ENCODE data around the gene RASA4.
"Not testable (repeated sequence)": the region's sequence is repeated elsewhere in the genome, so short reads cannot be mapped to it uniquely, and the experiment has no call there.

Gene RASA4

DNA sequence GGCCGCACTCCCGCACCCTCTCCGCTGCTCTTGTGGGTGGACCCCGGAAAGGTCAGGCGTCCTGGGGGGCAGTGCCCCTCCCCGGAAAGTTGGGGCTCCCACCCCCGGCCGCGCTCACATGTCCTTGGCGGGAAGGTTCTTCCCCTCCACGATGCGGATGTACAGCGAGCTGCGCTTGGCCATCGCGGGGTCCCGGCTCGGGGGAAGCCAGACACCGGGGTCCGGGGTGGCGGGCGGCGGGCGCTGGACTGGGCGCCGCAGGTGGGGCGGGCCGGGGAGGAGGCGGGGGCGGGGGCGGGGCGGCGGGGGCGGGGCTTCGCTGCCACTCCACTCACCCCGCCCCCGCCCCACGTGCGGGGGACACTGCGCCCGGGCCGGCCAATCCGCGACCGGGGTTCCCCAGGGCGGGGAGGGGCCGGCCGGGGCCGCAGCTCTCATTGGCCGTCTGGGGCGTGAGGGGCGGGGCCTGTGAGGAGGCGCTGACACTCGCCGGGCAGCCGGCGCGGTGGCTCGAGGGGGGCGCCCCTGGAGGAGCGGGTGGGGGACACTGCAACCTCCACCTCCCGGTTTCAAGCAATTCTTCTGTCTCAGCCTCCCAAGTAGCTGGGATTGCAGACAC, at the start of gene RASA4:
Gene RASA4, minus strand, starts transcription at position 250 of the 619 bp plus-strand sequence. Its CDS starts 67 bp downstream, at position 183.
- peak; percentile 4 for DNase-seq (ENCODE audit: low read depth)
- H3K4me3 ChIP-seq (ENCODE audit: low read length) = peak within 1 kb of the TSS; percentile 23

- not testable (repeated sequence) for DNase-seq (ENCODE audit: low read depth); H3K4me3 ChIP-seq (ENCODE audit: low read length)
These were observed 48.2 kb upstream of the RASA4 start for GRCh38 chr7:102664765-102665164.

DNA sequence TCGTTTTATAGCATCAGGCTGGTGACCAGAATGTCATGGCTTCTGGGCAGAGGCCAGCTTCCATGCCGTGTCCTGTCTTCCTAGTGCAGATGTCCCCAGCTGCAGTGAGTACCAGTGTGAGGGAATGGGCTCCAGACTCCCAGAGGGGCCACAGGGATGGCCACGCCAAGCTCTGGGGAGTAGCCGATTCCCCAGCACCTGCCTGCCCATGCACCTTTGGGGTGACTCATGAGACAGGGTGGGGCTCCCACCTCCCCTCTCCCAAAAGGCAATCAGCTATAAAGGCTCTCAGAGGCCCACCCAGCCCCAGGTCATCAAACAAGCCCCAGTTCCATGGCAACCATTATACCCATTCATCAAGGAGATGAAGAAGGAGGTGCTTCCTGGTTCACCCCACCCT, 33.4 kb upstream of the RASA4 start, which contains the start of gene SPDYE2B:
Gene SPDYE2B, plus strand, starts transcription at position 396 of the 400 bp plus-strand sequence. CDS start 2,030 bp downstream, outside the sequence.
- H3K4me3 ChIP-seq (ENCODE audit: low read length); DNase-seq (ENCODE audit: low read depth): not testable (repeated sequence)

DNA sequence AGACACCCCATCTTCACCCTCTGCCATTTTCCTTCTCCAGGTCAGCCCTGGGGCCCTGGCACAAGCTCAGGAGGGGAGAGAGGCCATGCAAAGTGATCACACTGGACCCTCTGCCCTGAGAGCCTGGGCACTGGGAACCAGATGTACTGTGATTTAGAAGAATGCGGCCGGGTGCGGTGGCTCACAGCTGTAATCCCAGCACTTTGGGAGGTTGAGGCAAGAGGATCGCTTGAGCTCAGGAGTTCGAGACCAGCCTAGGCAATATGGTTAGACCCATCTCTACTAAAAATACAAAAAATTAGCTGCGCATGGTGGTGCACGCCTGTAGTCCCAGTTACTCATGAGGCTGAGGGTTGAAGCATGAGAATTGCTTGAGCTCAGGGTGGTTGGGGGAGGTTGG, 31.3 kb upstream of the RASA4 start:
- not testable (repeated sequence) for H3K4me3 ChIP-seq (ENCODE audit: low read length); DNase-seq (ENCODE audit: low read depth)

- not testable (repeated sequence) for H3K4me3 ChIP-seq (ENCODE audit: low read length); DNase-seq (ENCODE audit: low read depth)
These were observed 26.8 kb upstream of the RASA4 start for GRCh38 chr7:102643404-102643803.

DNA sequence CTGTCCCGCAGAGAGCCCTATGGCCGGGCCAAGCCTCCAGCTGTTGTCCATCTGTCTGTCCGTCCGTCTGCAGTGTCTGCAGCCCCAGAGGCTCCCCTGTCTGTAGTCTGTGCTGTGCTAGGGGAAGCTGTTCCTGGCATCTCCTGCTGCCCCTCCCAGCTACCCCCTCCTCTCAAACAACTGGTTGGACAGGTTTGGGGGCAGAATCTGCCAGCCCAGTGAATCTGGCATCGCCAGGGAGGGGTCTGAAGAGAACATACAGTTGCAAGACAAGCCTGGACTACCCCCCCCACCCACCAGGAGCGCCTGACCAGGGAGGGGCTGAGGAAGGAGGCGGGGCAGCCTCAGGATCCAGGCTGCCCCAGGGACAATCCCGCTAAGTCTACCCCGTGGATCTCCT, 26.1 kb upstream of the RASA4 start, which contains the start of gene UPK3BL1:
Gene UPK3BL1, minus strand, starts transcription at position 101 of the 400 bp plus-strand sequence. Its CDS starts 50 bp downstream, at position 51.
- not testable (repeated sequence) for DNase-seq (ENCODE audit: low read depth)
- H3K4me3 ChIP-seq (ENCODE audit: low read length) = peak within 1 kb of the TSS; percentile 31

DNA sequence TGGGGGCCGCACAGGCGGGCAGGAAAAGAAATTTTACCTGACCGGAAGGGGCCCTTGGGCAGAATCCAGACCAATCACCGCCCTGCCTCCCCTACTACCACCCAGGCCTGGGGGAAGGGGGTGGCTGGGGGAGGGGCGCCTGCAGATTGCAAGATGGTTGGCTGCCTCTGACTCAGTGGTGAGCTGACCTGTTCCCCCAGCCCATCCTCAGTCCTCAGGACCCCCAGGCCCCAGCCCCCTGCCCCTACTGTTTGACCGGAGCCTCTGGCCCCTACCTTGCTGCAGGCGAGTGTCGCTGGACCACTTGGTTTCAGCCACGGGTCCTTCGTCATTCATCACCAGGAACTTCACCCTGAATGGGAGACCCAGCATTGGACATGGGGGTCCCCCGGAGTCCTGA, 22.3 kb upstream of the RASA4 start:
- DNase-seq (ENCODE audit: low read depth) = peak; percentile 0
- not testable (repeated sequence) for H3K4me3 ChIP-seq (ENCODE audit: low read length)

DNA sequence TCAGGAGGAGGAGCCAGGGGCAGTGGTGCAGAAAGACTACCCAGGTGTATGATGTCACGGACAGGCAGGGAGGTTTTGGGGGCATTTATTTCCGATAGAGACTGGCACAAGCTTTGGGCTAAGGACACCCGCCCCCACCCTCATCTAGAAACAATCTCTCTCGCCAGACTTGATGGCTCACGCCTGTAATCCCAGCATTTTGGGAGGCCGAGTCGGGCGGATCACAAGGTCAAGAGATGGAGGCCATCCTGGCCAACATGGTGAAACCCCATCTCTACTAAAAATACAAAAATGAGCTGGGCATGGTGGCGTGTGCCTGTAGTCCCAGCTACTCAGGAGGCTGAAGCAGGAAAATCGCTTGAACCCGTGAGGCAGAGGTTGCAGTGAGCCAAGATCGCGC, 20.4 kb upstream of the RASA4 start:
- not testable (repeated sequence) for DNase-seq (ENCODE audit: low read depth); H3K4me3 ChIP-seq (ENCODE audit: low read length)

DNA sequence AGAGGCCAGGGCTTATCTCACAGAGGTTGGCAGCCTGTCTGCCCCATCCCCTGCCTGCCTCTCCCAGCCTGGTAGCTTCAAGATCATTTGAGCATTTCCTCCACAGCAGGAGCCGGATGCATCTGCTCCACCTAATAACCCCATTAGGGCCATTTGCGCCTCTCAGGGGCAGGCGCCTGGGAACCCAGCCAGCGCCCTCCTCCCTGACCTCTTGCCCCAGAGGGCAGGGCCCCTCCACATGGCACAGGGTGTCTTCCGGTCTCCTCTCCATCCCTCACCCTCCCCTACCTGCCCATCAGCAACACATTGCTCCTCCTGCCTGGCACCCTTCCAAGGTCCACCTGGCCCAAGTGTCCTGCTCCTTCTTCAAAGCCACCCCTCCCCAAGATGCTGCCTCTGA, 18.8 kb upstream of the RASA4 start:
- not testable (repeated sequence) for DNase-seq (ENCODE audit: low read depth)

GRCh38 chr7:102634299-102634698, 17.7 kb upstream of the RASA4 start:
- not testable (repeated sequence) for DNase-seq (ENCODE audit: low read depth); H3K4me3 ChIP-seq (ENCODE audit: low read length)

More for the DNA sequence above, 18.8 kb upstream of the RASA4 start:
- not testable (repeated sequence) for H3K4me3 ChIP-seq (ENCODE audit: low read length)

GRCh38 chr7:102630622-102631021, 14.1 kb upstream of the RASA4 start:
- DNase-seq (ENCODE audit: low read depth); H3K4me3 ChIP-seq (ENCODE audit: low read length): not testable (repeated sequence)

DNA sequence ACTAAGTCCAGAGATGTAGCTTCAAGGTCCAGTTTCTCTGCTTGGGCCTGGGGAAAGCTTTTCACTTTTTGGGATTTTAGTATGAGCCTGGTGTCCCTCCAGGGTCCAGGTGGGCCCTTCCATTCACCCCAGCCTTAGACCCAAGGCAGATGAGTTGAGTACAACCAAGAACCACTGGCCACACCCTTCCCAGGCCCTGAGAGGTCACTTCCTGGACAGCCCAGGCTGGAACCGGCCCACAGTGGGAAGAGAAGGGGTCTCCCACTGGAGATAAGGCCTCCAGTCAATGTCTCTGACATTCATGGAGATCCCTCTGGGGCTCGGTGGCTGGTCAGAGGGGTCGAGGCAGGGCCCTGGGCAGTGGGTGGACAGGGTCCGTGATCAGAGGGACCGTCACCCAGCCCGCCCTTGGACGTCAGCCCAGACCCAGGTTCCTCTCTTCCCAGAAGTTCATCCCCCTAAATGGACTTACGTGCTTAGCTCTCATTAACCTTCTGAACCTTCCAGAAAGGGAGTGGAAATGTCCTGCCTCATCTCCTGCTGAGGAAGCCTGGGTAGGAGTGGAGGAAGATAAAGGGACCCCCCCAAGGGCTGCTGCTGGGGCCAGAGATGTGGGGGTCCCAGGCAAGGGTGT, 10.8 kb upstream of the RASA4 start:
- DNase-seq (ENCODE audit: low read depth); H3K4me3 ChIP-seq (ENCODE audit: low read length): not testable (repeated sequence)

DNA sequence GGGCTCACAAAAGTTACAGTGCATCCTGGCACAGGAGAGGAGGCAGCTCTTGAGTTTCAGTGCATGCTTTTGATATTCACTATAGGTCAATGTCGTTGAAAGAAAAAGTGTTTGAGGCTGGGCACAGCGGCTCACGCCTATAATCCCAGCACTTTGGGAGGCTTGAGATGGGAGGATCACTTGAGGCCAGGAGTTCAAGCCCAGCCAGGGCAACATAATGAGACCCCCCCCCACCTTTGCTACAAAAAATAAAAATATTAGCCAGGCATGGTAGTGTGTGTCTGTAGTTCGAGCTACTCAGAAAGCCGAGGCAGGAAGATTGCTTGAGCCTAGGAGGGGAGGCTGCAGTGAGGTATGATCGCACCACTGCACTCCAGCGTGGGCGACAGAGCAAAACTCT, 1.6 kb upstream of the RASA4 start:
- H3K4me3 ChIP-seq (ENCODE audit: low read length); DNase-seq (ENCODE audit: low read depth): not testable (repeated sequence)

- not testable (repeated sequence) for H3K4me3 ChIP-seq (ENCODE audit: low read length); DNase-seq (ENCODE audit: low read depth)
These were observed 626 bp downstream of the RASA4 start for GRCh38 chr7:102615930-102616329.

GRCh38 chr7:102614873-102615272, 1.7 kb downstream of the RASA4 start:
- not testable (repeated sequence) for DNase-seq (ENCODE audit: low read depth)

DNA sequence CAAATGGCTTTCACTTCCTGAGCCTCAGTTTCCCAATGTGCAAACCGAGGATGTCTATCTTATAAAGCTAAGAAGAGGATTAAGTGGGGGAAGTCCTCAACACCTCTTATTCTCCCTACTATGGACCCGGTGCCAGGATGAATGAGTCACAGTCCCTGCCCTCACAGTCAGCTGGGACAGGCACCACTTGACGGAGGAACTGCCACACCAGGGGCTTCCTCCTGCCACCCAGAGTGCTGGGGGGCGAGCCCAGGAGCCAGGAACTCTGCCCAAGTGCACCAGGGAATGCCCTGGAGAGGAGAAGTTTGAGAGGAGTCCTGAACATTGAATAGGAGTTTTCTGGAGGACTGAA, 2.2 kb downstream of the RASA4 start:
- H3K4me3 ChIP-seq (ENCODE audit: low read length); DNase-seq (ENCODE audit: low read depth): not testable (repeated sequence)

More at GRCh38 chr7:102614873-102615272, 1.7 kb downstream of the RASA4 start:
- not testable (repeated sequence) for H3K4me3 ChIP-seq (ENCODE audit: low read length)

GRCh38 chr7:102613575-102614345, 2.8 kb downstream of the RASA4 start:
- not testable (repeated sequence) for DNase-seq (ENCODE audit: low read depth); H3K4me3 ChIP-seq (ENCODE audit: low read length)

DNA sequence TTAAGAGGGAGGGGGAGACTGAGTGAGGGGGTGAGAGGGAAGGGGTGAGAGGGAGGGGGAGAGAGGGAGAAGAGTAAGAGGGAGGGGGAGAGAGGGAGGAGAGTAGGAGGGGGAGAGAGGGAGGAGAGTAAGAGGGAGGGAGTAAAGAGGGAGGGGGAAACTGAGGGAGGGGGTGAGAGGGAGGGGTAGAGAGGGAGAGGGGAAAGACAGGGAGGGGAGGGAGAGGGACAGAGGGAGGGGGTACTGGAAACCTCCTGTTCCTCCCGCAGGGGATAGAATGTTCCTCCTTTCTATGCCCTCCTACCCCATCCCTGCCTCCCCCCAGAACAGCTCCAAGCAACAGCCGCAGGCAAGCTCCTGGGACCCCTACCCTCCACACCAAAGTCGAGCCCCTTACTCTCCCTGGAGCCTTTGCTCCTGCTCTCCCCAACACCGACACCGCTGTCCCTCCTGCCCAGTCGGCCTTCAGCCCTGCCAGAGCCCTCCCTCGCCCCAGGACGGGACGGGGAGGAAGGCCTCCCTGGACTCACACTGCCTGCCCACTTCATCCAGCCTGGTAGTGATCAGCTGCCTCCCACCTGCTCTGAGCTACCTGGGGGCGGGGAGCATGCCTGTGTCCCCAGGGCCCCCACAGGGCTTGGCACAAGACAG, 4.8 kb downstream of the RASA4 start:
- H3K4me3 ChIP-seq (ENCODE audit: low read length); DNase-seq (ENCODE audit: low read depth): not testable (repeated sequence)

GRCh38 chr7:102611013-102611674, 5.4 kb downstream of the RASA4 start:
- not testable (repeated sequence) for DNase-seq (ENCODE audit: low read depth)

More at GRCh38 chr7:102611013-102611674, 5.4 kb downstream of the RASA4 start:
- not testable (repeated sequence) for H3K4me3 ChIP-seq (ENCODE audit: low read length)
